ENCODE measurements around the gene NME3. TPM values are rescaled to one million over a fixed set of nuclear protein-coding genes. Genes with fewer than 3 reads are reported as not detected.
A peak's percentile ranks its signal among the peaks of the same experiment; 100 is the strongest.

The NME3 gene
- total and polyA plus RNA-seq, 9 of the 15 experiments (the other 6 are each of a cell fraction or from before 2014, with no cell fraction given) = 0.68 to 76.3 (median 11.5) TPM

- intact Hi-C loops (cut with micrococcal nuclease) = no loop called here
- 91% methylated on average over 24 of the region's 29 CpGs for WGBS (ENCODE audit: insufficient coverage, low coverage, missing lambda C conversion rate)
- DNase-seq (ENCODE audit: extremely low read depth in 1 of 4, low spot score in 3 of 4) (no peak), FAIRE-seq (no peak), ATAC-seq (no peak)
- Histone ChIP-seq H3K9ac (ENCODE audit: insufficient read depth in 1 of 2, low read depth in 2 of 2, low read length in 2 of 2) (0 out of 4 replicates have a peak overlapping the region, but pooled peaks of 1 of the 2 experiments have one; percentile 6), H3K36me3 (ENCODE audit: control insufficient read depth, insufficient read depth, low read length) (peaks cover 43% of the 10 kb centered on the region; the same call in 2 of the 3 replicates), H4K20me1 (replicated peaks; ENCODE audit: control insufficient read depth, insufficient read depth, low read length) (no peaks in the 10 kb centered on the region), H3K4me2 (ENCODE audit: insufficient read depth, low read length) (no peak overlapping the region), H2AFZ (ENCODE audit: low read depth, low read length) (no peak overlapping the region), H3K4me1 (replicated peaks in 1 of 2; ENCODE audit: control insufficient read depth in 2 of 2, insufficient read depth in 2 of 2, low read length in 2 of 2) (peaks cover 0 to 7% of the 10 kb centered on the region in 2 experiments; a peak in 1 of 5 replicates), H3K4me3 (no peak overlapping the region), H3K9me3 (replicated peaks; ENCODE audit: control insufficient read depth, insufficient read depth, low read depth, low read length) (no peaks in the 10 kb centered on the region), H3K9me1 (ENCODE audit: control insufficient read depth, insufficient read depth, low read length) (peaks cover 3% of the 10 kb centered on the region), H3K27me3 (ENCODE audit: control insufficient read depth in 2 of 2, insufficient read depth in 2 of 2, low read length in 2 of 2) (no peaks in the 10 kb centered on the region), H3K79me2 (ENCODE audit: control insufficient read depth, insufficient read depth, low read length) (no peaks in the 10 kb centered on the region), H3K27ac (ENCODE audit: extremely low read depth, low read depth, low read length) (no peak overlapping the region; the same call in 2 of the 3 replicates)
- ChIA-PET CTCF (ENCODE audit: low intra/inter-chr PET ratio) (no interaction called here), POLR2A (interaction anchor here (0.7 kb wide), 1 partner anchor 111 kb away, joined by 3 read pairs; no protein-coding TSS in a partner anchor)
- no TSS peak for BruUV-seq (replicated peaks)
- in situ Hi-C loops (cut with MboI) = no loop called here
- no peak for TF ChIP-seq ZNF23 (CRISPR knock-in tag; IDR thresholded peaks at IDR 0.05)
- no peak for TF ChIP-seq ZNF197 (CRISPR knock-in tag; IDR thresholded peaks at IDR 0.05; ENCODE audit: low read depth)
- TF ChIP-seq RBM22 (IDR thresholded peaks at IDR 0.05; ENCODE audit: low read depth, low read length, poor library complexity, severe bottlenecking) = peak; percentile 46
- TF ChIP-seq, protein P1, sequence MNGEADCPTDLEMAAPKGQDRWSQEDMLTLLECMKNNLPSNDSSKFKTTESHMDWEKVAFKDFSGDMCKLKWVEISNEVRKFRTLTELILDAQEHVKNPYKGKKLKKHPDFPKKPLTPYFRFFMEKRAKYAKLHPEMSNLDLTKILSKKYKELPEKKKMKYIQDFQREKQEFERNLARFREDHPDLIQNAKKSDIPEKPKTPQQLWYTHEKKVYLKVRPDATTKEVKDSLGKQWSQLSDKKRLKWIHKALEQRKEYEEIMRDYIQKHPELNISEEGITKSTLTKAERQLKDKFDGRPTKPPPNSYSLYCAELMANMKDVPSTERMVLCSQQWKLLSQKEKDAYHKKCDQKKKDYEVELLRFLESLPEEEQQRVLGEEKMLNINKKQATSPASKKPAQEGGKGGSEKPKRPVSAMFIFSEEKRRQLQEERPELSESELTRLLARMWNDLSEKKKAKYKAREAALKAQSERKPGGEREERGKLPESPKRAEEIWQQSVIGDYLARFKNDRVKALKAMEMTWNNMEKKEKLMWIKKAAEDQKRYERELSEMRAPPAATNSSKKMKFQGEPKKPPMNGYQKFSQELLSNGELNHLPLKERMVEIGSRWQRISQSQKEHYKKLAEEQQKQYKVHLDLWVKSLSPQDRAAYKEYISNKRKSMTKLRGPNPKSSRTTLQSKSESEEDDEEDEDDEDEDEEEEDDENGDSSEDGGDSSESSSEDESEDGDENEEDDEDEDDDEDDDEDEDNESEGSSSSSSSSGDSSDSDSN (IDR thresholded peaks at IDR 0.05; ENCODE audit: borderline replicate concordance in 1 of 2, low read depth in 2 of 2, low read length in 2 of 2) = no peak
- no peak for TF ChIP-seq DEAF1 (CRISPR knock-in tag; IDR thresholded peaks at IDR 0.05)
Observed at GRCh38 chr16:1749152-1750117, 21.9 kb downstream of the NME3 start.
